SH-SY5Y (cell line): ENCODE results near the gene C18orf63.

Experiments
- GATA2 ChIP-seq: IDR thresholded peaks from 2 replicates; pipeline ENCODE4 v1.6.1; 2011; ENCODE audit warnings: mild to moderate bottlenecking, low read depth, low read length
- GATA3 ChIP-seq: IDR thresholded peaks from 2 replicates; pipeline ENCODE4 v1.6.1; 2011; ENCODE audit warnings: low read depth, mild to moderate bottlenecking, low read length, moderate library complexity

Gene C18orf63

DNA sequence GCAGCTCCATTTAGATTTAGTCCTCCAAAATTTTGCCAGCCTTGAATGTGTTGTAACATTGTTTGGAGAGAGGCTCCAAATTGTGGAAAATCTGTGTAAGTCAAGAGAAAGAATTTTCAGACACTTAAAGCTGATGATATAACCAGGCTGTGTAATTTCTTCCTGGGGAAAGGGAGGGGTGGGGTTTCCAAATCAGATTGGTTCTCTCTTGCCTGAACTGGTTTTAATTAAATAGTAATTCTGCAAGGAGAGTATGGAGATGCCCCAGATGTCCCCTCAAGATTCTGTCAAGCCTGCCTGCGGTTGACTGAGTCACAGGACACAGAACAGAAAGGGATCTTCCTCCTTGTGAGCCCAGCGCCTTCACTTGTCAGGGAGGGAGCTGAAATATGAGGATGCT is 54.5 kb downstream of the C18orf63 start:
- no peak for TF ChIP-seq GATA3
- no peak for TF ChIP-seq GATA2

DNA sequence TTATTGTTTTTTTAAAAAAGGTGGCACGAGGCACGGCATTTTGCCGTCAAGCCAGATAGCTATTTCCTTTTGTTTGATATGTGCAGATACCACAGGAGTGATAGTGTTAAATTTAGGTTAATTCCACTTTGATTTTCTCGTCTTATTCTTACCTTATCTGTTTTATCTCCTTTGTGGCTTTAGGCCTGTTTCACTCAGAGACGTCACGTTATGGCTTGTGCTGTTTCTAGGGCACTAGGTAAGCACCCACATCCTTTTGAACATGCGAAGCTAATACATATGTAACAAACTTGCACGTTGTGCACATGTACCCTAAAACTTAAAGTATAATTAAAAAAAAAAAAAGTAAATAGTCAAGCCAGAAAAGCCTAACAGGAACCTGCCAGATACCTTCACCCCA is 57.8 kb downstream of the C18orf63 start:
- no peak for TF ChIP-seq GATA3
- no peak for TF ChIP-seq GATA2

DNA sequence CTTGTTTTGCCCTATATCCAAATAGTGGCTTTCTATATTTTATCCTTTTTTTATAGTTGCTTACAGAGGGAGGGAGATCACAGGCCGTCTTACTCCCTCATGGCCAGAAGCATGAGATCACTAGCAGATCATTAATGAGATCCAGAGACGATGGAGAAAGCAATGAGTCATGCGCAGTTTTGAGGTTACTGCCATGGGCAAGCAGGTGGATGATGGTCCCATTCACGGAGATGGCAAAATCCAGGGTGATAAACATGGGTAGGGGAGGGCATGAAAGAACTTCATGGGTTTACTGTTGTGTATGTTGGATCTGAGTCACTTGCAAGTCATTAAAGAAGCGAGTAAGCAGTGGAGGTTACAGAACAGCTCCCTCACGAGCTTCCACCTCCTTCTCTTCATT is 60.4 kb downstream of the C18orf63 start:
- no peak for TF ChIP-seq GATA2
- no peak for TF ChIP-seq GATA3

DNA sequence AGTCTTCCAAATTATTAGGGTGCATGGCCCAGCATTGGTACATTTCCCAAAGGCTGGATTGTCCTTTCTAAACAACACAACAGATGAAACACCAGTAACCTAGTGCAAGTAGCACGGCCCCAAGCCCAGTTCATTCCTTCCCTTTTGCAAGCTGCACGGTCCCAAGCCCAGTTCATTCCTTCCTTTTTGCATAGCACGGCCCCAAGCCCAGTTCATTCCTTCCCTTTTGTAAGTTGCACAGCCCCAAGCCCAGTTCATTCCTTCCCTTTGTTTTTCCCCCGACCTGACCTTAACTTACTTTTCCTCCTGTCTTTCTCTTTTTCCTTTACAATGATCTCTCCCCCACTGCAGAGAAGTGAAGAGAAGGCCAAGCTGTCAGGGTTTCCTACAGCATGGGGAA is 60.9 kb downstream of the C18orf63 start:
- no peak for TF ChIP-seq GATA3
- no peak for TF ChIP-seq GATA2

DNA sequence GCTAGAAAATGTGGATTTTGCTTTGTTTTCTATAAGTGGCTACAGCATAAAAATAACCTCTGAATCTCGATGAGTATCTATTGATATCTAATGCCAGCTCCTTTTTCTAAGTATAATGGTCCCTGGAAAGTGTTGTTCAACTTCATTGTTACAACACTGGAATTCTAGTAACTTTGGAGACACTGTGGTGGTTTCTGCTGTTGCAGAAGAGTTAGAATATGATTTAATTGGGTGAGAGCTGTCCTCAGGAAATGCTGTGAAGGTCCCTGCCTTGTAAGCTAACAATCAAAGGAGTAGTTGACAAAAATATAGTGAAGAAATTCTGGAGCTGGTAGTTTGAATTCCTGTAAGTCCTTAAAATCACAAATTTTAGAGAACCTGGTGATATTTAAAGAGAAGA is 62.1 kb downstream of the C18orf63 start:
- TF ChIP-seq GATA3, result no peak

DNA sequence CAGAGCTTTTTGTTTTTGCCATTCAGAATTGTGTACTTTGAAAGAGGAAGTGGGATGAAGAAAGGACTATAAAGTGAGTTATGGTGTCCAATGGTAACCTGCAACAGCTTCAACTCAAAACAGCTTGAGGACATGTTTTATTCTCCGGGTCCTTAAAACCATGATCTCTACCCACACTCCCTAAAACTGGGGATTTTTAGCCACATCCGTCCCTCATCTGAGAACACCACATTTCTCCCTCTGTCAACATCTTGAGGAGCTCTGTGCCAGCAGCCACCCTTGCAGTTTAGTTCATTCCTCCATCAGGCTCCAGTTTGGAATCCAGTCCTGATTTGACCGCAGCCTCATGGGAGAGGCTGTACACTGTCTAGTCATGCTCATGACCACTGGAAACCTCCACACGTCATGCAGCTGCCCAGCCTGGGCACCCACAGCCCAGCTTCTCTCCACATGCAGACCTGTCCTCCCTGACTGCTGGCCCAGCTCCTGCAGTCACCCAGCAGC is 62.6 kb downstream of the C18orf63 start:
- TF ChIP-seq GATA3 (no peak), GATA2 (no peak)

DNA sequence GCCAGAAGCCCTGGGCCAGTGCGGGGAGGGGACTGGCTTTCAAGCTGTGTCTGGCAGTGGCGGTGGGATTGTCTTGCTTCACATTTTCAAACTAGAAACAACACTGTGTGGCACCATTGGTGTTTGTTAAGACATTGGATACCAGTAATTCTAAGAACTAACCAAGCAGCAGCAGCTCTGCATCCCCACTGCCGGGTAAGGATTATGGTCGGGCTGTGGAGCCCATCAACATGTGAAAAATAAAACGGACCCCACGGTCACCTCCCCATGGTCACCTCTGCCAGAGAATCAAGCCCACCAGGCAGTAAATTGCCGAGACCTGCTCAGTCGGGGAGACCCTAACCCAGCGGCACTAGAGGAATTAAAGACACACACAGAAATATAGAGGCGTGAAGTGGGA is 65.3 kb downstream of the C18orf63 start:
- TF ChIP-seq GATA2 (no peak), GATA3 (no peak)

DNA sequence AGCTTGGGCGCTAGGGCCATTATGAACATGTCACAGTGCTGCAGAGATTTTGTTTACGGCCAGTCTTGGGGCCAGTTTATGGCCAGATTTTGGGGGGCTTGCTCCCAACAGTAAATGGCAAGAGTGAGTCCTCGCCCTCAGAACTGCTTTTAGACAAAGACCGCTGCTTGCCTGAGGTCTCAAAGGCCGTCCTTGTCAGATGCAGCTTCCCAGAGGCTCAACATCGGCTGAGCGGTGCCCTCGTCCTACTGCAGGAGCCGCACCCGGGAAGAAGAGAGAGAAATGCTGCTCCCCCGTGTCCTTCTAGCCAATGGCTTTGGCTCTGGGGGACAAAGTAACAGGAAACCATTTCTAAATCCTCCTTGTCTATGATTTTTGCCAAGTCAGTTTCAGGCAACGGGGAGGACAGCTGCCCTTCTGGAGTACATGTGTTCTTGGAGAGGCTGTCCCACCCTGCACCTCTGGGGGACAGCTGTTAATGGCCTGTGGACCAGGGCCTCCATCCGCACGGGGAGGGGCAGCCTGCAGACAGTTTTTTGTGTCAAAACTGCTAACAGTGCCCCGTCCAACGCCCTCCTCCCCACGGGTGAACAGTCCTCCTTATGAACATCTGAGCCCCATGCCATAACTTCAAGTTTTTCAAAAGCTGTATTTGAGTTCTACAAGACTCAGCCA is 66.1 kb downstream of the C18orf63 start:
- TF ChIP-seq GATA3 (no peak), GATA2 (no peak)

DNA sequence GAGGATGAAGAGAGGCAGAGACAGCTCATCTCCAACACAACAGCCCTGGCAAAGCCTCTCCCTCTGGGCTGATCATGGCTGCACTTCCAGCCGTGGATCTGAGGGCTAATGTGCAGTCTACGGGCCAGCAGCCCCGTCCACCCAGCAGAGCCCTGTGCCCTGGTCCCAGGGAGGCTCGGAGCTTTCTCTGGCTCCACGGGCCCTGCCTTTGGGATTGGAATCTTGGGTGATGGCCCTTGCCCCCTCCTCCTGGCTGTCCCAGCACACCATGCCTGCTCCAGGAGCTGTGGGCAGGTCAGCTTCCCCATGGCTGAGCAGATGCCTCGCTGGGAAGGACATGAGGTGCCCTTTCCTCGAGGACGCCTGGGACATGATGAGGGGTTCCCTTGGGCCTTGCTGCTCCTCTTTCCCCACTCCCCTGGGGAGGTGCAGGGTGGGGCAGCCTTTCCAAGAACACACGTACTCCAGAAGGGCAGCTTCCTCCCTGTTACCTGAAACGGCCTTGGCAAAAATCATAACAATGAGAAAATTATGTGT is 66.9 kb downstream of the C18orf63 start:
- TF ChIP-seq GATA2, result no peak
- TF ChIP-seq GATA3, result no peak

DNA sequence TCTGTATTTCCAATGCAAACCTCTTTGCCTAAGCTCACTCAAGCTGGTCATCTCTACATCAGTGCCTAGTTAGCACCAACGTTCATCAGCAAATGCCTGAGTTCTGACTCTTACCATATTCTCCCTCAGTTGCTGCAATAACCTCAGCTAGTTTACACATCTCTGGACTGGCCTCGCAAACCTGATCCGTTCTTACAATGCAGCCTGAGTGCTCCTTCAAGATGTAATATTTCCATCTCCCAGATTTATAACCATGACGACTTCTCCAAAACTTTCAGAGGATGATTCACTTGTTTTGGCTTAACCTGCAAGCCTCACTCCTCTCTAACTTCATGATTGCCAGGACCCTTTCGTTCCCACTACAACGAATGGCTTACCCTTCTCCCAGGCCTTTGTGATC is 71.7 kb downstream of the C18orf63 start:
- no peak for TF ChIP-seq GATA3
- no peak for TF ChIP-seq GATA2

DNA sequence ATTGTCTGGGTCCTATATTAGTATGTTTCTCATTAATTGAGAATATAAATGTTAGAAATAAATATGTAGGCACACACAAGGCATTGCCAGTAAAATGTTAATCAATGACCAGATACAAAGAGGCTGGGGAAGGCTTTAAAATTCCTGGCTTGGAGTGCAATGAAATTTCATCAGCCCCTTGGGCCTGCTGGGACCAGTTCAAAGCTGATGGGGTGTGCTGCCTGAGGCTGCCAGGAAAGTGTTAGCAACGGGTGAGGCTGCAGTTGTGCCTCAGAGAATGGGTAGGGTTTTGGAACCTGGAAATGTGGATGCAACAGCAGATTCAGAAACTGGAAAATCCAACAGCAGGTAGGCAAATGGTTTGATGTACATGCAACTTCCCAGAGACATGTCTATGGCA is 72.6 kb downstream of the C18orf63 start:
- no peak for TF ChIP-seq GATA3

DNA sequence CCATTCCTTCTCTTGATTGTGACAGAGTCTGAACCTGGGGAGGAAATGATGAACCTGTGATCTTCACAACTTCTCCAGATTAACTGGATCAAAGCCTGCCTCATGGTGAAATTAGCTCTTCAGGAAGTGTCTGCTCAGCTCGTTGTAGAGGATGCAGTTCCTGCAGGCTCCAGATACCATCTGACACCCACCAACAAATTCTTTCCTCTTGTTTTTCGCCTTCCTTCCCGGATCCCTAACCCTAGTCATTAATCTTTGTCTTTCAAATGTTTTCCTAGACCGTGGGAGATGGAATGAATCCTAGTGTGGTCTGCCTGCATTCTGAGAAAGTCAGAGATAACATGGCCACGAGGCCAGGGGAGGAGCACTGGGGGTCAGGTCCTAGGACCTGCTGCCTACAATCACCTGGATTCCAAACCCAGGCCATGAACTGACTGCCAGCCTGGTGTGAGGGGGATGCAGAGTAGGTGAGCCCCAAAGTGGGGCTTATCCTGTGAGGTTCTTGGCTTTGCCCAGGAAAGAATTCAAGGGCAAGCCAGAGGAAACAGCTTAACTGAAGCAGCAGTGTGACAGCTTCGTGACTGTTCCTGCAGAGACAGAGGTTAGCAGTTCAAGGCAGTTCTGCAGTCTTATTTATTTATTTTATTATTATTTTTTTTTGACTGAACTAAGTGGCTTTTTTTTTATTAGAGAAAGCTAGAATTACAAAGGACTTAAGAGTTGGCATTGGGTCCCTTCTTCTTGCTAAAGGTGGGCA is 73.7 kb downstream of the C18orf63 start:
- TF ChIP-seq GATA3 (no peak), GATA2 (no peak)

DNA sequence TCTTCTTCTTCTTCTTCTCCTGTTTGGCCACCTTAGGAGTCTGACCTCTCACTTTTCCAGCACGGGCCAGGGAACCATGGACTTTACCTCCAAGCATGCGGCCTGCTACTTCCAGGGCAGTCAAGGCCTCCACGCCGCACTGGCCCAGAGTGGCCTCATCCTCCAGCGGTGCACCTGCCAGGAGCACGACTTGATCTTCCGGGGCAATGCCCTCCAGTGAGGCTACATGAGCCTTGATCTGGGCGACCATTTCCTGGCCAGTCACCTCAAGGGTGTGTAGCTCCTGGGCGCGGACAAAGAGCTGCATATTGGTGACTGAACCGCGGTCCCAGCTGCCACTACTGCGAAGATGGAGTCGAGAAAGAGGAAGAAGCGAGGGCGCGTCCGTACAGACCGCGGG is 74.4 kb downstream of the C18orf63 start:
- TF ChIP-seq GATA2 (no peak), GATA3 (no peak)

DNA sequence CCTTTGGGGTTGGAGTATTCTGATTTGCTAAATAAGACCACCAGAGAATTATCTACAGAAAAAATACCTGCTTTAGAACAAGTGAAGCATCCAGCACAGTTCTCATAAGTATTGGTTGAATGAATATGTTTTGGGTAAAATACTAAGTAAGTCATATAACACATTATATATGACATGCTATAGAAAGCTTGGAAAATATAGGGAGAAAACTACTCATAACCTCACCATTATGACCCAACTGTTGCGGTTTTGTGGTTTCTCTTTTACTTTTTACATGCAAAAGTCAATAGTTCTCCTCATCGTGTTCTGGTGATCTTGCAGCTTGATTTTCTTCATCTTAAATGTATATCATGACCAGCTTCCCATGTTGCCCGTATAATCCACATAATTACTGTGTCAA is 75.3 kb downstream of the C18orf63 start:
- no peak for TF ChIP-seq GATA2
- no peak for TF ChIP-seq GATA3

DNA sequence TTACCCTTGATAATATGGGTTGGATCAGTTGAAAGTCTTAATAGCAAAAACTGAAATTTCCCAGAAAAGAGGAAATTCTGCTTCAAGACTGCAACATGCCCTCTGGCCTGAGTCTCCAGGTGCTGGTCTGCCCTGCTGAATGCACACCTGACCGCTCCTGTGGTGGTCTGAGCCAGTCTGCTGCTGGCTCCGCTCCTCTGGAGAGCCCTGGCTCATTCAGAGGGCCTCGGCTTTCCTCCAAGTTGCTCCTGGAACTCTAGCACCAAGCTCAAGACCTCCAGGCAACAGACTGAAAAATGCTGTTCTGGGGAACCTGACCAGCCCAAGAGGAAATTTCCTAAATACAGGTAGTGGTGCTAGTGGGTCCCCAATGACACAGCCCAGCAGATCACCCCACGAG is 76.7 kb downstream of the C18orf63 start:
- TF ChIP-seq GATA2 (no peak), GATA3 (no peak)
